HG02885 (cell line): ENCODE data around the gene CYP27B1.
"Not testable (repeated sequence)": the region's sequence is repeated elsewhere in the genome, so short reads cannot be mapped to it uniquely, and the experiment has no call there.

ENCODE experiments used
- ATAC-seq: cut with Tn5 transposase; IDR thresholded peaks from one replicate; pipeline ENCODE4 v1.9.1; 2021; ENCODE audit warnings: mild to moderate bottlenecking; ENCODE audit not compliant: unreplicated experiment, poor library complexity

The CYP27B1 gene

DNA sequence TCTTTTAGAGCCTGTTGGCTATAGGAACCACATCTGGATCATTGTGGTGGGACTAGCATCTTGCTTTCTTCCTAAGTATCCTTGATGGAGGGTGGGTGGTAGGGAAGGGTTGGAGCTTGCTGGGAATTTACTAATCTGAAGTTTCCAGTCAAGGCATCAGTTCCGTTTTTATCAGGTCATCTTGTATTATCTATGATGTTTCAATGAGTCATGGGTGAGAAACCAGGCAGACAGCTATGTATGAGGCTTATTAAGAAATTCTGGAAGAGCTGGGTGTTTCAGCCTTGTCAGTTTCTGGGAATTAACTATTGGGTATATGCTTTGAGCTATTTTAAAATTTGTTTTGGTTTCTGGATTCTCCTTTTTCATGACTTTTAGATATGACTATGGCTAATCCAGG, 27.0 kb upstream of the CYP27B1 start:
- ATAC-seq, result no peak

- no peak for ATAC-seq
Observed at GRCh38 chr12:57783861-57784260, 17.0 kb upstream of the CYP27B1 start.

GRCh38 chr12:57783466-57783801, 16.6 kb upstream of the CYP27B1 start:
- no peak for ATAC-seq

- peak; percentile 85 for ATAC-seq
Observed at GRCh38 chr12:57782608-57783465, 16.0 kb upstream of the CYP27B1 start, which contains the start of gene TSFM. Gene TSFM, plus strand, starts transcription at chr12:57782787. Its CDS starts 15 bp downstream, at chr12:57782802.

DNA sequence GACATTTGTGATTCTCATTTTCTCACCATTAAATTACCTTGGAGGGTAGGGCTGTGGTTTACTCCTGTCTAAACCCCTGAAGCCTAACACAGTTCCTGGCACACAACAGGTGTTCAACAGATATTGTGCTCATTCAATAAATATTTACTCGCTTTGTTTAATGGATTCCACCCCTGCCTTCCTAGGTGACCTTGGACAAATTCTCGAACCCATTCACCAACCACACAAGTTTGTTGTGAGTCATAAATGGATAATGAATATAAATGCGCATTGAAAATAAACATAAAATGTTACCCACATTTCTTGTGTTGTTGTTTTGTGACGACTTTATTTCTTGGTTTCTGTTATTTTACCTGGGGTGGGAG, 15.3 kb upstream of the CYP27B1 start:
- peak; percentile 11 for ATAC-seq

GRCh38 chr12:57781801-57782200, 14.9 kb upstream of the CYP27B1 start:
- no peak for ATAC-seq

GRCh38 chr12:57781244-57781643, 14.4 kb upstream of the CYP27B1 start:
- no peak for ATAC-seq

DNA sequence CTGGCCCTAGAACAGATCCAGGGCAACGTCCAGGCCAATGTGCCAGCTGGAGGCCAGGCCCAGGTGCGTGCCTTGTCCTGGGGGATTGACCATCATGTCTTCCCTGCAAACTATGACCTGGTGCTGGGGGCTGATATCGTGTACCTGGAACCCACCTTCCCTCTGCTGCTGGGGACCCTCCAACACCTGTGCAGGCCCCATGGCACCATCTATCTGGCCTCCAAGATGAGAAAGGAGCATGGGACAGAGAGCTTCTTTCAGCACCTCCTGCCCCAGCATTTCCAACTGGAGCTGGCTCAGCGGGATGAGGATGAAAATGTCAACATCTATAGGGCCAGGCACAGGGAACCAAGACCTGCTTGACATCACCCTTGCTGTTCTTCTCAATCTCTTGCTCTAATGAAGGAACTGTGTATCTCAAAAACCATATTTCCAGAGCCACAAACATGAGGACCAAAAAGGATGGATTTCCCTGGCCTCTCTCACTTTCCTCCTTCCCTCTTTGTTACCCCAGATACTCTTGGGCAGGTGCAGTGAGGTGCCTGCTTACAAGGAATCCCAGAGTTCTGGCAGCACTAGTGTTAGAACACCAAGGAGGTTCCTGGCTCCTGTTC, 13.5 kb upstream of the CYP27B1 start:
- ATAC-seq, result no peak

DNA sequence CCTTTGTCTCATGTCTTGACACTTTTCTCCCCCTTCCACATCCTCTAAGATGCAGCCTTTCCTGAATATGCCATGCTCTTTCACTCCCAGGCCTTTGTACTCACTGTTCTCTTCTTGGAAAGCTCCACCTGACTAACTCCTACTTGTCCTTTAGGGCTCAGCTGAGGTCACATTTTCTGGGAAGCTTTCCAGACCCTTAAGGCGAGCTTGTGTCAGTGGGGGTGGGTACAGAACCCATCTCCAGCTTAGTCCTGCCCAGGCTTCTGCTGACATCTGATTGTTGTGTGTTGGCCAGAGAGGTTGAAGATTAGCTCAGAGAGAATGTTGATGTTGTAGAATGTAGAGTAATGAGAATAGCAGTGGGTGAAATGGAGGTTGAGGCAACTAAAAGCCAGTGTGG, 12.9 kb upstream of the CYP27B1 start:
- no peak for ATAC-seq

DNA sequence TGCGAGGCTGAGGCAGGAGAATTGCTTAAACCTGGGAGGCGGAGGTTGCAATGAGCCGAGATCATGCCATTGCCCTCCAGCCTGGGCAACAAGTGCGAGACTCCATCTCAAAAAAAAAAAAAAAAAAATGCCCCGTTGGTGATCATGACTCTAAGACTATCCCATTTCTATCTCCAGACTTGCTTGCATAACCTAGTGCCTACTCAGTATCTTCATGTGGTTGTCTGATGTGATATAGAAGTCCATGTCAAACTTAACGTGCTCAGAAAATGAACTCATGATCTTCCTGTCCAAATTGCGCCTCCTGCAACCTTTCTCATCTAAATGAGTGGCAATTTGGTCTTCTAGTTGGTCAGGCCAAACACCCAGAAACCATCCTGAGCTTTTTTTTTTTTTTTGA, 11.0 kb upstream of the CYP27B1 start:
- ATAC-seq, result no peak

DNA sequence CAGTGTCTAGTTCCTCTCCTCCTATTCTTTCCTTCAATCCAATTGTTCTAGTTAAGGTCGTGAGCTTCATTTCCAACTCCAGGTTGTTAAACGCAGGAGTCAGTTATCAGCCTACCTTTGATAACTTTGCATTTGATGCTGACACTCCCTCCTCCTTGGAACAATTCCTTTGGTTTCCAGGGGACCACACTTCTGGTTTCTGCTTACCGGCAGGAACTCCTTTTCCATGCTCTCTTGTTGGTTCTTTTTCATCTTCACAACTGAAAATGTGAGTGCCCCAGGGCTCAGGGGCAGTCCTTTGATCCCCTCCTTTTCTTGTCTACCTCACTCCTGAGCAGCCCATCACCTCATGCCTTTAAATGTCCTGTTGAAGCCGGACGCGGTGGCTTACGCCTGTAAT, 10.5 kb upstream of the CYP27B1 start:
- no peak for ATAC-seq

GRCh38 chr12:57776247-57776587, 9.3 kb upstream of the CYP27B1 start:
- no peak for ATAC-seq

- ATAC-seq, result no peak
Observed at GRCh38 chr12:57775563-57776246, 8.8 kb upstream of the CYP27B1 start.

GRCh38 chr12:57775044-57775443, 8.2 kb upstream of the CYP27B1 start:
- ATAC-seq, result no peak

- not testable (repeated sequence) for ATAC-seq
Observed at GRCh38 chr12:57774634-57775033, 7.8 kb upstream of the CYP27B1 start.

DNA sequence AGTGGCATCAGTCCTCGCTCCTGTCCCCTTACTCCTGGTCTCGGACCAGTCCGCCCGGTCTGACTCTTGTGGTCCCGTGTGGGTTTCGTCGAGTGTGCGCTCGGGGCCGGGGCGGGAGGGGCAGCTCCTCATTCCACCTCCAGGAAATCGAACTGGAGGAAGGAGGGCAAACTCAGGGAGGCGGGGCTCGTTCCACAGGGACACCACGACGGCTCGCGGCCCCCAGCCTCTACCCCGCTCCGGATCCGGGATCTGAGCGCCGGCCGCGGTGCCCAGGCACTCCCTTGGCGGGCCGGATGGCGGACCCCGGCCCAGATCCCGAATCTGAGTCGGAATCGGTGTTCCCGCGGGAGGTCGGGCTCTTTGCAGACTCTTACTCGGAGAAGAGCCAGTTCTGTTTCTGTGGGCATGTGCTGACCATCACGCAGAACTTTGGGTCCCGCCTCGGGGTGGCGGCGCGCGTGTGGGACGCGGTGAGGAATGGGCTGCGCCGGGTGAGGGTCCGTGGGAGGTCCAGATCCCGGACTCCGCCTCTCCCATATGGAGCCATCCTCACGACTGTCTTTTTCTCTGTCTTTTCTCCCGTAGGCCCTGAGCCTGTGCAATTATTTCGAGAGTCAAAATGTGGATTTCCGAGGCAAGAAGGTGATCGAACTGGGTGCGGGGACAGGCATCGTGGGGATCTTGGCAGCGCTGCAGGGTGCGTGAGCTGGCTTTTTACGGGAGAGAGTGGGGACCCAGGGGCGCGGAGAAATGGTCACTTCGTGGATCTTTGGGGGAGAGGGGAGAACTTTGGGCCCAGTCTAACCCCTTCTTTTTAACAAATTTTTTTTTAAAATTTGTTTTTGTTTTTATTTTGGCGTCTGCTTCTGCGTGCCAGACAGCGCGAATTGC, 5.8 kb upstream of the CYP27B1 start, which contains the start of gene EEF1AKMT3:
EEF1AKMT3 (plus strand) TSS at position 186 of the 894 bp plus-strand sequence; CDS start at position 297, 111 bp downstream.
- ATAC-seq, result peak; percentile 4

- peak; percentile 84 for ATAC-seq
Observed at GRCh38 chr12:57771873-57772428, 5.1 kb upstream of the CYP27B1 start, which contains the start of gene METTL1. Gene METTL1, minus strand, starts transcription at chr12:57772105. Its CDS starts 22 bp downstream, at chr12:57772083.

DNA sequence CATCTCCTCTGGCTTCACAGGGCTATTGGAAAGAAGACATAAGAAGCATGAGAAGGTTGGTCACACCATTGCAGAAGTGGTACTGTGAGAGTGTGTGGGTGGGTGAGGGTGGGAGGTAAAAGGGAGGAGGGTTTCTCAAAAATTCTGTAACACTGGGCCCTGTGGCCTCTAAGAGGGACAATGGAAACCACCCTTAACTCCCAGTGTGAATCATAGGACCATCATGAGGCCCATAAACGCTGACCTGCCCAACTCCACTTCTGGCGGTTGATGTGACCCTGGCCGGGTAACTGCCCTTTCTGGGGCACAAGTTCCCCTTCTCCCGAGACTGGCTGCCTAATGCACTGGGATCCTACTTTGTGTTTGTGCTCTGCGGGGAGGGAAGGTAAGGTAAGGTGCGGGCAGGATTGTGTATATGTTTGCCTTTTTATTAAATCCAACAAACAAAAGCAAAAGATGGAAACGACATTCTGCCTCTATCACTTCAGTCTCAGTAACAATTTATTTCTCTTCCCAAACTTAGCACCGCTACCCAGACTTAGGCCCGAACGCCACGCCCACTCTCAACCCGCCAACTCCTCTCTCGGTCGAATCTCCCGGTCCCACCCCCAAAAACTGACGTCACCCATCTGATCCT, 4.5 kb upstream of the CYP27B1 start:
- peak; percentile 80 for ATAC-seq

GRCh38 chr12:57770734-57771133, 3.9 kb upstream of the CYP27B1 start:
- no peak for ATAC-seq
